KMS-11 (cell line): Measurements from ENCODE around the gene PLA2G4A.

Experiments used
- H2AFZ ChIP-seq: fragments of 200-600 bp; sonication (generic); 2 replicates; pipeline ENCODE4 v1.6.1; 2016; ENCODE audit warnings: antibody characterized with exemption, mixed run types, low read depth
- H3K27ac ChIP-seq: fragments of 200-600 bp; sonication (generic); 2 replicates; pipeline ENCODE4 v1.6.1; 2016; ENCODE audit warnings: mild to moderate bottlenecking, mixed run types
- H3K27me3 ChIP-seq: fragments of 200-600 bp; sonication (generic); 2 replicates; pipeline ENCODE4 v1.6.1; 2017; ENCODE audit warnings: mild to moderate bottlenecking, low read depth, mixed run types, moderate library complexity; ENCODE audit not compliant: insufficient read depth
- H3K36me3 ChIP-seq: fragments of 200-600 bp; sonication (generic); 2 replicates; pipeline ENCODE4 v1.6.1; 2017; ENCODE audit warnings: mild to moderate bottlenecking, mixed run types; ENCODE audit not compliant: insufficient read depth
- H3K4me1 ChIP-seq: fragments of 200-600 bp; sonication (generic); 2 replicates; pipeline ENCODE4 v1.6.1; 2016; ENCODE audit warnings: mild to moderate bottlenecking, low read depth, mixed run types; ENCODE audit not compliant: poor library complexity, severe bottlenecking
- H3K4me2 ChIP-seq: fragments of 200-600 bp; sonication (generic); 2 replicates; pipeline ENCODE4 v1.7.0; 2016; ENCODE audit warnings: mild to moderate bottlenecking, mixed run types
- H3K4me3 ChIP-seq: fragments of 200-600 bp; sonication (generic); IDR thresholded peaks from 2 replicates; pipeline ENCODE4 v1.6.1; 2017; ENCODE audit warnings: low read depth, low read length, mixed read lengths; ENCODE audit not compliant: insufficient read depth
- H3K79me2 ChIP-seq: fragments of 200-600 bp; sonication (generic); 2 replicates; pipeline ENCODE4 v1.6.1; 2016; ENCODE audit warnings: low read depth, mixed run types; ENCODE audit not compliant: insufficient read depth
- H3K9ac ChIP-seq: fragments of 200-600 bp; sonication (generic); 2 replicates; pipeline ENCODE4 v1.6.1; 2016; ENCODE audit warnings: mild to moderate bottlenecking, mixed run types
- H4K20me1 ChIP-seq: fragments of 200-600 bp; sonication (generic); 2 replicates; pipeline ENCODE4 v1.6.1; 2016; ENCODE audit warnings: mild to moderate bottlenecking, mixed run types; ENCODE audit not compliant: insufficient read depth
- TF ChIP-seq, protein P1 (sequence below): fragments of 200-600 bp; sonication (generic); conservative IDR thresholded peaks from 2 replicates; pipeline ENCODE4 v1.6.1; 2017; ENCODE audit warnings: low read depth, mild to moderate bottlenecking, antibody characterized with exemption, low read length, moderate library complexity, mixed read lengths

Gene PLA2G4A

DNA sequence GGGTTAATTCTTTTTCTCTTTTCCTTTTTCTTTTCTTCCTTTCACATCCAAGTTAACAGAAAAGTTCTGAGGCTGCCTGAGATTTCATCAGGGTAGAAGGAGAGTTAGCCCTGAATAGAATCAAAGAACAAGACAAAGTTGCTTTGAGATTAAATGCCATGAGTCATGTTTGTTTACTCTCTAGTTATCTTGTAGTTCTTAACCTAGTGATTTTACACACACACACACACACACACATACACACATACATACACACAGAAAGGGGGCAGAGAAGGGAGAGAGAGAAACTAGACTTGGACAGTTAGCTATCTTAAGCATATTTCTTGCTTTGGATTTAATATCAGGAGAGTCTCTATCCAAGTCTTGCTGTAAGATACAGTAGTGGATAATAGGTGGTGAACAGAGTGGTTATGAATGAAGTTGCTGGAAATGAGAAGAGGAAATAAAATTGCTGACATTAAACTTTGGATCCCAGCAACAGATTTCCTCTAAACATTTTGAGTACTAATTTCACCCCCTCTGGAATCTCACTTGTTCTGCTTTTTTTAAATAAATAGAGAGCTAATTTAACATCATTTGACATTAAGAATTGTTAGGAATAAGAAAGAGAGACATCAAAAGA lies 19.9 kb downstream of the PLA2G4A start:
- TF ChIP-seq, protein P1, sequence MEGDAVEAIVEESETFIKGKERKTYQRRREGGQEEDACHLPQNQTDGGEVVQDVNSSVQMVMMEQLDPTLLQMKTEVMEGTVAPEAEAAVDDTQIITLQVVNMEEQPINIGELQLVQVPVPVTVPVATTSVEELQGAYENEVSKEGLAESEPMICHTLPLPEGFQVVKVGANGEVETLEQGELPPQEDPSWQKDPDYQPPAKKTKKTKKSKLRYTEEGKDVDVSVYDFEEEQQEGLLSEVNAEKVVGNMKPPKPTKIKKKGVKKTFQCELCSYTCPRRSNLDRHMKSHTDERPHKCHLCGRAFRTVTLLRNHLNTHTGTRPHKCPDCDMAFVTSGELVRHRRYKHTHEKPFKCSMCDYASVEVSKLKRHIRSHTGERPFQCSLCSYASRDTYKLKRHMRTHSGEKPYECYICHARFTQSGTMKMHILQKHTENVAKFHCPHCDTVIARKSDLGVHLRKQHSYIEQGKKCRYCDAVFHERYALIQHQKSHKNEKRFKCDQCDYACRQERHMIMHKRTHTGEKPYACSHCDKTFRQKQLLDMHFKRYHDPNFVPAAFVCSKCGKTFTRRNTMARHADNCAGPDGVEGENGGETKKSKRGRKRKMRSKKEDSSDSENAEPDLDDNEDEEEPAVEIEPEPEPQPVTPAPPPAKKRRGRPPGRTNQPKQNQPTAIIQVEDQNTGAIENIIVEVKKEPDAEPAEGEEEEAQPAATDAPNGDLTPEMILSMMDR = no peak
- Histone ChIP-seq H3K36me3 (no peaks in the 10 kb centered on the region), H3K4me2 (no peak overlapping the region), H3K4me3 (no peak overlapping the region), H3K27ac (no peak overlapping the region), H3K79me2 (no peaks in the 10 kb centered on the region), H4K20me1 (no peaks in the 10 kb centered on the region), H3K27me3 (no peaks in the 10 kb centered on the region), H3K9ac (no peak overlapping the region), H3K4me1 (peaks cover 15% of the 10 kb centered on the region), H2AFZ (no peak overlapping the region)

DNA sequence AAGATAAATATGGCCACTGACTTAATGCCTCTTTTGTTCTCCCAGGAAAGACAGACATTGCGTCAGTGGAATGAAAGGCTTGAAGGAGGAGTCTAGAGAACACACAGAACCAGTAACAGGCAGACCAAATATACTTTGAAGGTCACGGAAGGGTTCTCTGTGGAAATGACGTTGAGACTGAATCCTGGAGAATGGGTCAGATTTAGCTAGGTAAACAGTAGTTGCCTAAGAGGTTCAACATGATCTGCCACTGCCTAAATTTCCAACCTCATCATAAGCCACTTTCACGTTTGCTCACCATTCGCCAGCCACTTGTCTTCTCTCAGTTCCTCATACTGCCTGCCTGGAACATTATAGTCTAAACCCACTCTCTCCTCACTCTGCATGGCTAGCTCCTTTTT lies 20.5 kb downstream of the PLA2G4A start:
- Histone ChIP-seq H3K9ac (no peak overlapping the region), H3K4me2 (no peak overlapping the region)

DNA sequence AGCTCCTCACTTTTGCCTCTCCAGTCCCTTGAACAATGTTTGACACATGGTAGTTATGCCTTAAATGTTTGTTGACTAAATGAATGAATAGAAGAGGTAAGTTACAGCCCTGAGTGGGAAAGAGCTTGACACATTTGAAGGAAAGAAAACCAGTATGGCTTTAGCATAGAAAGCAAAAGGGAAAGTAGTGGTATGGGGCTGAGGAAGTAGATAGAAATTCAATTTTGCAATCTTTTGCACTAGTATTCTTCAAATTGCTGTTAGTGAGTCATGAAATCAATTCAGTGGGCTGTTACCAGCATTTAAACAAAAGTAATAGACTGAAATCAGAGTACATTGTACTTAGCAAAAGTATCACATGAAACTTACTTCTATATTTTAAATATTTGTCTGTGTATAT lies 21.1 kb downstream of the PLA2G4A start:
- Histone ChIP-seq H3K4me1 (peaks cover 15% of the 10 kb centered on the region), H4K20me1 (no peaks in the 10 kb centered on the region), H3K4me2 (no peak overlapping the region), H3K4me3 (no peak overlapping the region), H3K27me3 (no peaks in the 10 kb centered on the region), H3K27ac (no peak overlapping the region), H3K79me2 (no peaks in the 10 kb centered on the region), H2AFZ (no peak overlapping the region), H3K36me3 (no peaks in the 10 kb centered on the region), H3K9ac (no peak overlapping the region)
- TF ChIP-seq, protein P1 = no peak

More for the DNA sequence above, 20.5 kb downstream of the PLA2G4A start:
- TF ChIP-seq, protein P1 = no peak
- no peaks in the 10 kb centered on the region for H3K27me3 ChIP-seq
- H3K27ac ChIP-seq = no peak overlapping the region
- H3K36me3 ChIP-seq = no peaks in the 10 kb centered on the region
- no peak overlapping the region for H2AFZ ChIP-seq
- peaks cover 15% of the 10 kb centered on the region for H3K4me1 ChIP-seq
- H4K20me1 ChIP-seq = no peaks in the 10 kb centered on the region
- no peak overlapping the region for H3K4me3 ChIP-seq
- no peaks in the 10 kb centered on the region for H3K79me2 ChIP-seq

DNA sequence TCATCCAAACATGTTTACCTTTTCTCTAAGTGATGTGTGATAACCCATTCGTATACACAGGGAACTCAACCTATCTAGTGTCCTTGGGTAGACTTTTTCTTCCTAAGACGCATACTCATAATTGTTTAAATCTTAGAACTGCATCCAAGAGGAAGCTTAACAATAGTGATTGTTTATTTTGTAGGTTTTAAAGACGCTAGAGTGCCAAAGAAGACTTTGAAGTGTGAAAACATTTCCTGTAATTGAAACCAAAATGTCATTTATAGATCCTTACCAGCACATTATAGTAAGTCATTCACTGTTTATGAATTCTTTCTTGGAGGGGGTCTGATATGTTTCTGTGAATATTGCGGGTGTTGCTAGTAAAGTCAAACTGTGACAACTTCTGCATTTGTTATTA lies 25.4 kb downstream of the PLA2G4A start:
- Histone ChIP-seq H3K36me3 (no peaks in the 10 kb centered on the region), H4K20me1 (no peaks in the 10 kb centered on the region), H3K4me3 (no peak overlapping the region), H3K79me2 (no peaks in the 10 kb centered on the region), H3K27me3 (no peaks in the 10 kb centered on the region), H3K4me1 (peaks cover 6% of the 10 kb centered on the region), H3K27ac (no peak overlapping the region), H2AFZ (no peak overlapping the region), H3K4me2 (no peak overlapping the region), H3K9ac (no peak overlapping the region)
- TF ChIP-seq, protein P1 = no peak
